ENCODE measurements around the gene LTB4R2.

GRCh38 chr14:24335461-24336171, 25.7 kb downstream of the LTB4R2 start:
- TF ChIP-seq CTCF (IDR thresholded peaks at IDR 0.05) (no peak), EZH2 (IDR thresholded peaks at IDR 0.05) (no peak), EZH2phosphoT487 (IDR thresholded peaks at IDR 0.05) (no peak)
